Stimulated activated CD4-positive, alpha-beta T cell treated with anti-CD3 and anti-CD28 coated beads, Interleukin-2, amount 100 ng/mL, for 24 hours (primary cell): Measurements from ENCODE around the gene XIRP1.

Source experiments
- DNase-seq, 2 donors: peaks; one replicate each; pipeline ENCODE4 v3.0.0-alpha.2; 2020

The XIRP1 gene

DNA sequence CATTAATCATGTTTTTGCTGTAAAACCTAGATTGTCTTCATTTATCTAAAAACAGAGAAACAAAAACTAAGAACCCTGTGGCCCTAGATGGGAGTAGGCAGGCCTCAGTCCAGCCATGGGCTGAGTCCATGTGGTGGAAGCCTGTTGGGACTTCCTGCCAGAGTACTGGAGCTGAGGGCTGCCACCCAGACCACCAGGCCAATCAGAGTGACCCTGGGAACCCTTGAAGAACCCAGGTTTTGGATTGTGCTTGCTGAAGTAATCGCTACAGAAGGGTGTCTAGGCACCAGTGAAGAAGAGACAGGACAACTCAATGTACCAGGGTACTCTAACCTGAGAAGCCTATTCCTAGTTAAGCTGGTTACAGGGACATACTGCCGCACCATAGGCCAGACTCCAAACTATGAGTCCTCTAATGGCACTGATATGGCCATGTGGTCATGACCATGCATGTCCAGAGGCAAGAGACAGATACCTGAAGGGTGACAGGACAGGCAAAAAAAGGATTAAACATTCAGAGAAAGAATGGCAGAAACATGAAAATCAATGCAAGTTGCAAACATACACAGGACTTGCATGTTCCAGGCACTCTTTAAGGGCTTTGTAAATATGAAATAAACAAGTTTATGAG lies 51.9 kb downstream of the XIRP1 start:
- DNase-seq = no peak

DNA sequence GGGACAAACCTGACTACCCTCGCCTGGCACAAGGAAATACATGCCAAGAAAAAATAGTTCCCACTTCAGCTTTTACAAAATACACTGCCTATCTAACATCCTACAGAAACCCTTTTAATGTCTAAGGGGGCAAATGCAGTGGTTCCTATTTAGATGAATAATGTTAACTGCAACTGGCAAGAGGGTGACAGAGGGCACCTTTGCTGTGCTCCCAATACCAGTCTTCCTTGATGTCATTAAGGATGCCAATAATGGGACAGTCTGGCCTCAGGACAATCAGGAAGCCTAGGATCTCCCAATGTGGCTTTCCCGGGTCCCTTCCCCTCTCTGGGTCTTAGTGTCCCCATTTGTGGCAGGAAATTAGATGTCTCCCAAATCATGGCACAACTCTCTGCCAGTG lies 53.0 kb downstream of the XIRP1 start:
- no peak for DNase-seq

DNA sequence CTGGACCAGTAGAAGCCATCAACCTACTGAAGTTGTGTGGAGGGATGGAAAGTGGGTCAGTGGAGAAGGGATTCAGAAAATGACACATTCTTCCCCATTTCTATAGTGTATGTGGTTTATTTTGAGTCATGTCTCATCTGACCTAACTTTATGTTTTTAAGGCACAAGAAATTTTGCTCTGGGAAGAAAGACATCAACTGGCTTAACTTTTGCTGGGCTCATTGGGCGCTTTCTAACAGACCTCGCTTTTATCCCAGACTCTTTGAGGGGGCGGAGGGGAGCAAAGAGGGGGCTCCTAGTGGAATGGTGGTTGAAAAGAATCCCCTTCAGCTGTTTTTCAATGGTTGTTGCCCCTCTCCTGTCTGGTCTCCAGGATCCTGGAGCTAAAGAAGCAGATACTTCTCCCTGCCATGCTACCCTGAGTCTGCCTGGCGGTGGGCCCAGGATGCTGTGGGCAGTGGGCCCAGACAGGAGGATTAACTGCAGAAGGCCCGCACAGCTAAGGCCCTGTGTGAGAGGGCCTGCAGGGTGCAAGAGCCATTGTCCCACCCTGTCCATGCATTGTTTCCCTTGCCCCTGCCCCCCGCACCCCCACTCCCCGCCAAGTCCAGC lies 53.5 kb downstream of the XIRP1 start:
- DNase-seq = no peak

DNA sequence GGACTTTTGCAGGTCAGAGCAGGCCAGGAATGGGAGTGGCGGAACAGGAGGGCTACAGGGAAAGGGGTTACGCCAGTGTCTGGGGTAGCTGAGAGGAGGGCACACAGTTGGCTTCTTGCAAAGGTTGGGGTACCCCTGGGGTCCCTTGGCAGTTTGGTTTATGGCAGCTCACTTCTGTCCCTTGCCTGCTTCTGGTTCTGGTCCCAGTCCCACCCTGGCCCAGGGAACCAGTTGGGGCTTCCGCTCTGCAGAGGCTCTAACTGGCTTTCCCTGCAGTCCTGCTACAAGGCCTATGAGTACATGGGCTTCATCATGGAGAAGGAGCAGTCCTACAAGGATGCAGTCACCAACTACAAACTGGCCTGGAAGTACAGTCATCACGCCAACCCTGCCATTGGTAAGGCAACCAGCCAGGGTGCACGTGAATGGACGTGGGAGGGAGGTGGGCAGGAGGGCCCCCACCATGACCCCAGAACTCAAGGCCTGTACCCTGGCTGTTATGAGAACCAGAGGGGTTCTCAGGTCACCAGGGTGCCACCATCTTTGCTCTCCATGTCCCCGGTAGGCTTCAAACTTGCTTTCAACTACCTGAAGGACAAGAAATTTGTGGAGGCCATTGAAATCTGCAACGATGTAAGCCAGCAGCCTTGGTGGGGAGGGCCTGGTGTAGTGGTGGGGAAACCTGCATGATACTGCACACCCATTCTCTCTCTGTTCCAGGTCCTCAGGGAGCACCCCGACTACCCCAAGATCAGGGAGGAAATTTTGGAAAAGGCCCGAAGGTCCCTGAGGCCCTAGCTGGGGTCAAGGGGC lies 54.2 kb downstream of the XIRP1 start:
- no peak for DNase-seq

DNA sequence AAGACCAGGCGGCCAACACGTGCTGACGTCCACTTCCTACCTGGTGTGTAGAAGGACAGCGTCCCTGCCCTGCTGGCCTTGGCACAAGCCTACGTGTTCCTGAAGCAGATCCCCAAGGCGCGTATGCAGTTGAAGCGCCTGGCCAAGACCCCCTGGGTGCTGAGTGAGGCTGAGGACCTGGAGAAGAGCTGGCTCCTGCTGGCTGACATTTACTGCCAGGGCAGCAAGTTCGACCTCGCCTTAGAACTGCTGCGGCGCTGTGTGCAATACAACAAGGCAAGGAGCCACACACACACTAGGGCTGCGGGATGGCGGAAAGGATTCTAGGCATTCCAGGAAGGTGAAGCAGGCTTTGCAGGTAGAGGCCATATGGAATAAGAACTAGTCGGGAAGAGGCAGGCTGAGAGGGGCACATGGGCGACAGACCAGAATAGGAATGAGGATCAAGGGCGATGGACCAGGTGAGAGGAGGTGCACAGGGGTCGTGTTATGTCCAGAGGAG lies 54.9 kb downstream of the XIRP1 start:
- no peak for DNase-seq

DNA sequence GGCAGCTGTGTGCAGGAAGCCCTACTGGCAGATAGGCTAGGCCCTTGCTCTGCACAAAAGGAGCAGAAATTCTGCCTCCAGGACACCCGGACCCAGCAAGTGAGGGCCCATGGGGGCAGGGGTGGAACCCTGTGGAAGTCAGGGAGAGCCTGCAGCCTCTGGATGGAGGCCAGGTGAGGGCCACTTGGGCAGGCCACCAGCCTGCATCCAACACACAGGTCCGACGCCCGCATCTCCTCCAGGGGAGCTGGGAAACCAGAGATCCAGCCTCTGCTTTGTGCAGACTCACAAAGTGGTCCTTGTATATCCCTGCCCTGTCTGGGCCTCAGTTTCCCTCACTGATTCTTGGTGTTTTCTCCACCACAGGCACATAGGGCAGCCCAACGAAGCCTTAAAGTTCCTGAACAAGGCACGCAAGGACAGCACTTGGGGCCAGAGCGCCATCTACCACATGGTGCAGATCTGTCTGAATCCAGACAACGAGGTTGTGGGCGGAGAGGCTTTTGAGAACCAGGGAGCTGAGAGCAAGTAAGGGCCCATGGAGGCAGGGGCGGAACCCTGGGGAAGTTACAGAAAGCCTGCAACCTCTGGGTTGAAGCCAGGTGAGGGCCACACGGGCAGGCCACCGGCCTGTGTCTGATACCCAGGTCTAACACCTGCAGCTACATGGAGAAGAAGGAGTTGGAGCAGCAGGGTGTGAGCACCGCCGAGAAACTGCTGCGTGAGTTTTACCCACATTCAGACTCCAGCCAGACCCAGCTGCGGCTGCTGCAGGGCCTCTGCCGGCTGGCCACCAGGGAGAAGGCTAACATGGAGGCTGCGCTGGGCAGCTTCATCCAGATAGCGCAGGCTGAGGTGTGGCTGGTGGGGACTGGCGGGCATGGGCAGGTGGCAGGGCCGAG lies 55.6 kb downstream of the XIRP1 start:
- no peak for DNase-seq

DNA sequence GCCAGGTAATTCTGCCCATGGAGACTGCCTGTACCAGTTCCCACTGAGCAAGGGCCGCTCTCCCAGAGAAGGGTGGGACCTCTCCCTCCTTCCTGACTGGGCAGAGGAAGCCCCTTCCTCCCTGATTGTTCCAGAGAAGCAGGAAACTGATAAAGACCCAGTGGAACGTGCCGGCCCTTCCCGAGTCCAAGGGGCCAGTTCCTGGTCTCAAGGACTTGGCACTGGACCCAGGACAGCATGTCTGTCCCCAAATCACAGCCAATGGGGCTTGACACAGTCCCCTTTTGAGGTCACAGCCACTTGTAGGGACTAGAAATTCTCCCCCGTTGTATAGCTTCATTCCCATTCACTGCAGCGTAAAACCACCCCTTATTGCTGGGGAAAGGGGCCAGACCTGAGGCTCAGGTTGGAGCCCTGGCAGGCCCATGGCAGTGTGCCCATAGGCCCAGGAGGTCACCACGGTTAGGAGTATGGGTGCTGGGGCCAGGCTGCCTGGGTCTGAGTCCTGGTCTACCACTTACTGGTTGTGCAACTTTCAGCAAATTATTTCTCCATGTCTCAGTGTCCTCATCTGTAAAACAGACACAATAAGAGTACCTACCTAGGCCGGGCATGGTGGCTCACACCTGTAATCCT lies 57.1 kb downstream of the XIRP1 start:
- DNase-seq = no peak

DNA sequence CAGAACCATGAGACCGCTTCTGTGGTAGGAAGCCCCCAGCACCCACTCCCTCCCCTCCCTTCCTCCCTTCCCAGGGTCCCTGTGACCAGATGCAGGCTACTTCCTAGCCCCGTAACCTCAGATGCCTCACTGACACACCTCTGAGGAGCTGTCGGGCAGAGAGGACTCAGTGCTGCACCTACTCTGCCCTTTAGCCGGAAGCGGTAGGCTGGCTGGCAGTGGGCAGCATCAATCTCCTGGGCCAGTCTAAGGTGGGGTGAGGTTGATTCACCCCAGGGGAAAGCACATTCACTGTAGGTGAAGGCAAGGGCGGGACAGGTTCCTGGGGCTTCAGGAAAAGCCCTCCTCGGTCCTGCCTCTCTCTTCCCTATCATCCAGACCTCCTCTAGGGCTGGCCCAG lies 58.1 kb downstream of the XIRP1 start:
- DNase-seq = no peak

DNA sequence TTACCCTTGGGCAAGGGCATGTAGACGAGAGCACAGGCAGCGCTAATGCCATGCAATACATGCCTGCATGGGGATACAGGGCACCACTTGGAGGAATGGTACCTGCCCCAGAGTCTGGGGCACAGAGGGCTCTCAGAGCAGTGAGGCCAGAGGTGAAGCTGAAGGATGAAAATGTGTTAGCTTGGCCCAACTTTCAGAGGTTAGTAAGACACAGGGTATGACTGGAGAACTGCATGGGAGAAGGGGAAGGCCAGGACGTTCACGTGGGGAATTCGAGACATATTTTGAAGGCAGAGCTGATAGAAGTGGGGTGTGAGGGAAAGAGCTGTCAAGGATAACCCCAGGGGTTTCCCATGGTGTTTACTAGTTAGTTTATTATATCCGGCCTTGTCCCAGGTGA lies 58.6 kb downstream of the XIRP1 start:
- DNase-seq = no peak
